ENCODE results near the gene ODAD2.

GRCh38 chr10:27820637-27821036, 178.2 kb downstream of the ODAD2 start:
- TF ChIP-seq CTCF (IDR thresholded peaks at IDR 0.05), result no peak
- no peak for TF ChIP-seq POLR2A (IDR thresholded peaks at IDR 0.05)
